Stimulated activated CD4-positive, alpha-beta T cell treated with anti-CD3 and anti-CD28 coated beads, TNF-alpha, amount 100 ng/mL, for 48 hours (primary cell): ENCODE results near the gene SDC3.
"Not testable (repeated sequence)": the region's sequence is repeated elsewhere in the genome, so short reads cannot be mapped to it uniquely, and the experiment has no call there.

Source experiments
- DNase-seq, 3 donors: peaks; one replicate each; pipeline ENCODE4 v3.0.0-alpha.2; 2020; ENCODE audit warnings: low read depth in 3 of 3

The SDC3 gene, protein sequence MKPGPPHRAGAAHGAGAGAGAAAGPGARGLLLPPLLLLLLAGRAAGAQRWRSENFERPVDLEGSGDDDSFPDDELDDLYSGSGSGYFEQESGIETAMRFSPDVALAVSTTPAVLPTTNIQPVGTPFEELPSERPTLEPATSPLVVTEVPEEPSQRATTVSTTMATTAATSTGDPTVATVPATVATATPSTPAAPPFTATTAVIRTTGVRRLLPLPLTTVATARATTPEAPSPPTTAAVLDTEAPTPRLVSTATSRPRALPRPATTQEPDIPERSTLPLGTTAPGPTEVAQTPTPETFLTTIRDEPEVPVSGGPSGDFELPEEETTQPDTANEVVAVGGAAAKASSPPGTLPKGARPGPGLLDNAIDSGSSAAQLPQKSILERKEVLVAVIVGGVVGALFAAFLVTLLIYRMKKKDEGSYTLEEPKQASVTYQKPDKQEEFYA

DNA sequence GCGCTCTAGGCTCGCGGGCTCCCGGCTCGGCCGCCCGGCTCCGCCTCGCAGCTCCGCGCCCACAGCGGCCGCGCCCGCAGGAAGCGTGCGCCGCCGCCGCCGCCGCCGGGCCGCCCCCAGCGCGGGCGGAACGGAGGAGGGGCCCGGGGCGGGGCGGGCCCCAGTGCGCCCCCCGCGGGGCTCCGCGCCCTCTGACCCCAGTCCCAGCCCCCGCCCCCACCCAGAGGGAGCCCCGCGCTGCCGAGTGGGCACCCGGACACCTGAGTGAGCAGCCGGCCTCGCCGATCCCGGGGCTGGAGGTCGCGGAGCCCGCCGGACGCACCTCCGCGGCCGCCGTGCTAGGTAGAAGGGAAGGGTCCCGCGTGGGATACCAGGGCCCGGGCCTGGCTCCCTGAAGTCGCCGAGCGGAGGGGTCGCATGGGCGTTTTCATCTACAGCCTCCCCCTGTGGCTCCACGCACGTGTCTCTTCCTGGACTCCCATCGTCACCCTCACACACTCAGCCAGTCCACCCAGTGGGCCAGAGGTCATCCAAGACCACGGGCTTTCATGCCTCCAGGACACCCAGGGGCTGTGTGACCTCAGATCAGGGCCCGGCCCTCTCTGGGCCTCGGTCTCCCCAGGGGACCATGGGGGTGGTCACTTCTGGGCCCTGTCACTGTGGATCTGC lies at the start of gene SDC3:
Gene SDC3, minus strand, starts transcription at position 63 of the 669 bp plus-strand sequence. CDS start 172 bp downstream, outside the sequence.
- DNase-seq: no peak

DNA sequence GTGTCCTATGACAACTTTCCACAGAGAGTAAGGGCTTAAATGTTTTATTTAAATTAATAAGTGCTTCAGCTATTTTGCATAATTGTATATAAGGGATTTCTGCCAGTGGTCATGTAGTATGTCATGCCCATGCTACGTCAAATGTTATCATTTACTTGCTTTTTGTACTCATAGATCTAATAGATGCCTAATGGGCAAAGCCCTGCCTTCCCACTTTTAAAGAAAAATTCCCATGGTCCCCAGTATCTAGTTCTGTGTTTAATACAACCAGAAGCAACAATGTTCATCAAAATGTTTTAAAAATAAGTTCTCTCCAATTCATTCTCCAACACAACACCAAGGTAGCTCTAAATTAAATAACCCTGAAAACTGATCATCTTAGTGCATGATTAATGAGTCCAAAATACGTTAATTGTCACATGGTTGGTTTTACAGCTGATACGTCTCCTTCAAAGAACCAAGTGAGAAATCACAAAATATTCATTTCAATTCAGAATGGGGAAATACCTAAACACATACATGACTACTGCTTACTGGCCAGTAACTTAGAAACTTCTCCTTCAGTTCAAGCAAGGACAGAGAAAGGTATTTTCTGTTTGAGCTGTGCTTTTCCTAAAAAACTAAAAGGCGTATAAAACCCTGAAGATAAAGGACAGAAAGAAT lies 49.1 kb upstream of the SDC3 start:
- DNase-seq: no peak

DNA sequence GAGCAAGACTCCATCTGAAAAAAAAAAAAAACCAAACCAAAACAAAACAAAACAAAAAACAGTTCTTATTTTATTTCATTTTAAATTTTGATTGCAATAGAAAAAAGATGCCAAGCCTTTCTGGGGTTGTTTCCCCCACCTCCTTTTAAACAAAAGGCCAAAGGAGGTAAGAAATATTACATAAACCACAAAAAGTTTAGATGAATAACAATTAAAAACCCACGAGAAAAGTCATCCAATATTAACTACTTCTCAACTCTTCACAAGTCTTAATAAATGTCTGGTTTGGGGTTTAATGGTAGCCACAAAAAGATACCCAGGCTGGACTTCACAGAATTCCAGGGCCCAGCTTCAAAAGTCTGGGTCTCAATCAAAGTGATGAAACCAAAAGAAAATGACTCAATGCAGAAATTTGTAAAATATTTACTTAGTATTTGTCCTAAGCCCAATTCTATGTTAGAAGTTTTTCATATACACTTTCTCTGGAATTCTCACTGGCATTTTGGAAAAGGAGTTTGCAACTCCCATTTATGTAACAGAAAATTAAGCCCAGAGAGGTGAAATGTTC lies 47.0 kb upstream of the SDC3 start:
- DNase-seq: no peak

DNA sequence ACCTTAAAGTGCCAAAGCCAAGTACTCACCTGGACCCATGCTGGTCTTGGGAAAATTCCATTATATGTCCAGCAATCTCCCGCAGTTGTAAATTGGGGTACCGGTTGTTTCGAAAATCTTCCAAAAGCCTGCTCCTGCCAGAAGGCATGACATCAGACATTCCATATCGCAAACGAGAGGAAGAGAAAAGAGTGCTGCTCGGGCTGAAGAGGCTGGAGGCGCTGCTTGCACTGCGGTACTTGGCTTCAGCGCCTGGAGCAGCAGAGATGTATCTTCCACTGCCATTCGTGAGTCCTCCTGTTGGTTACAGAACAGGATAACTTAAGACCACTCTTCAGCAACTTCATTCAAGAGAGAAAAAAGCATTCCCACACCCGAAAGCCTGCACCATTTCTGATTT lies 45.1 kb upstream of the SDC3 start:
- DNase-seq: no peak

DNA sequence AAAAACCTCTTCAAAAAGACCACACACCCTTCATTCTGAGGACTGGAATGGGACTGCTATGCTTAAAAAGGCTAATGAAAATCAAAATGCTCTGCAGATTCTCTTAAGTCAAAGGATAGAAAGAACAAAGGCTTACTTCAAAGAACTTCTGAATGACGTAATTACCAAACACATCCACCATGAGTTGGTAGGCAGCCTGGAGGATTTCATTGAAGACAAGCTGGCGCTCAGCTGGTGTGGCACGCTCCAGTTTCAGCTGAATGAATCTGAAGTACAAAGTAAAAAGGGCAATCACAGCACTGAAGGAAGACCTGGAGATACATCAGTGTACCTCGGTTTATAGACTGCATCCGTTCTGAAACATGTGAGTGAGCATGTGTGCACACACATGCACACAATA lies 43.5 kb upstream of the SDC3 start:
- DNase-seq: no peak

DNA sequence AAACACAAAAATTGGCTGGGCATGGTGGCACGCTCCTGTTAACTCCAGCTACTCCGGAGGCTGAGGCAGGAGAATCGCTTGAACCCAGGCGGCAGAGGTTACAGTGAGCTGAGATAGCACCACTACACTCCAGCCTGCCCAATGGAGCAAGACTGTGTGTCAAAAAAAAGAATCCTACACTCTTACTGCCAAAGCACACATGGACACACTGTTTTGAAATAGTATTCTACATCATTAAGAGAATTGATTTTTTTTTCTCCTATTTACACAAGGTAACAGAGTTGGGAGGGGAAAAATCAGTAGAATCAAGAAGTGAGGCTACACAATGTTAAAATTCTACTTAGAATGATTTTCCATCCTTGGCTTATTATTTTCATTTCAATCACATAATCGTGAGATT lies 42.1 kb upstream of the SDC3 start:
- no peak for DNase-seq

DNA sequence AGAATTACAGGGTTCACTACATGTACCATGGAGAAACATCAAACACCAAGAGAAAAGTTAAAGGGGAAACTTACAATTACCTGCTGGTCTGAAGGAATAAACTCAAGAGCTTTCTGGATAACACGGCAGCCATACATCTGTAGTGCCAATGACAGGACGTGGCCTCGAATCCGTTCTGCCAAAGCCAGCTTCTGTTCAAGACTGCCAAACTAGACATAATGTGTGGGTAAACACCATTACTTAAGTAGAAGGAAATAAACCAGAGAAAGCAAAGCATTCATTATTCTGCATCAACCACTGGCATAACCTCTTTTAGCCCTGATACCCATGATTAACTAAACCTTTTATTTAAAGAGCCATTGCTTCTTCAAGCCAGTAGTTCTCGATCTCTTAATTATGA lies 41.5 kb upstream of the SDC3 start:
- no peak for DNase-seq

DNA sequence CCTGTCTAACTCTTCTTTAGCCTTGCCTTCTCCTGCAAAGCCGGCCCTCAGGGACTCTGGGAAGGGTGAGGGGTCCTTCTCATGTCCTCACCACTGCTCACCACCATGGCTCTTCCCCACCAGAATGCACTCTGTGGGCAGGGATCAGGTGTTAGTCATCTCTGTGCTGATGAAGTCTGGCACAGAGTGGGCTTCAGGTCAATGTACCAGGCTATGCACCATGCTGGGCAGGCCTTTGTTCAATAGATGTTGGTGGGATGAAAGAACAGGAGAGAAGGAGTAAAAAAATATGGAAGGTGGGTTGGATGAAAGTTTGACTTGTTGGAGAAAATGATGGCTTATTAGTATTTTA lies 40.9 kb upstream of the SDC3 start:
- DNase-seq: not testable (repeated sequence)

DNA sequence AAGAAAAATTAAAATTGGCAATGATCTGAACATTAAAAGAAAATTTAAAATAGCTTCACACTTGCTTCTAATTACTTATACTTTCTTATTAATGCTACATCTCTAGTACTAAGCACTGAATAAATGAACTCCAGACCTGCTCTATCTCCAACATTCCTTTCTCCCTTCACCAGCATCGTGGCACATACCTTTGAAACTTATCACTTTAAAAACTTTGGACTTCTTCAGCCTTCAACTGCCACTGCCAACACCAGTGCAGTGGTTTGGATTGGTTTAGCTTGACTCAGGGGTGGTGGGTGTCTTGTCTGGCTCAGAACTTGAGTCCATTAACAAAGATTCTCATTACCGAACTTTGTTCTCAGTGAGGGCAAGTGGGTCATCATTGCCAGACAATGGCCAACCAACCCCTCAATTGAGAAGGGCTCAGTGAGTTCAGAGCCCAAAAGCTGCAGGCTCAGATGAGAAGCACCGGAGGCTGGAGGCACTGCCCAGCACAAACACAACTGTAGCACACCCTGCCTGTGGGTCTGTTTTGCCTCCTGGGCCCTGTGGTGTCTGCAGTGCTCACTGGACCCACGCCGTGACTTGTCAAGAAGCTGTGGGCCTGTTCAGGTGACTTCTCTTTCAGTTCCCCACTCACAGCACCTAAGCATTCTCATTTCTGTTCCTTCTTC lies 40.4 kb upstream of the SDC3 start:
- not testable (repeated sequence) for DNase-seq

DNA sequence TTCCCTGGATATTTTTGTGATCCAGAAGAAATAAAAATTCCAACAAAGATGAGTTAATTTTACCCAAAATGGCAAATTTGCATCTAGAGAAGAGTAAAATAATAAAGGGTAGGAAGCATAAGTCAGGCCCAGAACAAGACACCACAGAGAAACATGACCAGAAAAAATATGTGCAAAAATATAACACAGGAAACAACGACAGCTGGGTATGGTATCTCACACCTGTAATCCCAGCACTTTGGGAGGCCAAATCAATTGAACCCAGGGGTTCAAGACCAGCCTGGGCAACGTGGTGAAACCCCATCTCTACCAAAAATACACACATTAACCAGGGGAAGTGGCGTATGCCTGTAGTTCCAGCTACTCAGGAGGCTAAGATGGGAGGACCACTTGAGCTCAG lies 39.7 kb upstream of the SDC3 start:
- no peak for DNase-seq

DNA sequence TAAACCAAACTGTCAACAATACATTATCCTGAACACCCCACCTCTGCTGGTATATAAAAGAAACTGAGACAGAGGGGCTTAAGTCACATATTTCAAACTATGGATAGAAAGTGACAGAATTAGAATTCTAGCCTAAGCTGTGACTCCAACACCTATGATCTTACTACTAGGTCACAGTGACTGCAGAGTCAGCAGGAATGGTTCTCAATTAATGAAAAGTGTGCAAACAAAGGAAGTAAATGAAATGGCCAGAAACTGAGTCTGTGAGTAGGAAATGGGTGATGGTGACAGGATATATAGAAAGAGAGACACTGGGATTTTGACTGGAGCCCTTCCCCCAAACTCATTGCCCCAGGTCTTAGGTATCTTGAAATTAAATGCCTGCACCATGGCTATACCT lies 38.7 kb upstream of the SDC3 start:
- DNase-seq: no peak

DNA sequence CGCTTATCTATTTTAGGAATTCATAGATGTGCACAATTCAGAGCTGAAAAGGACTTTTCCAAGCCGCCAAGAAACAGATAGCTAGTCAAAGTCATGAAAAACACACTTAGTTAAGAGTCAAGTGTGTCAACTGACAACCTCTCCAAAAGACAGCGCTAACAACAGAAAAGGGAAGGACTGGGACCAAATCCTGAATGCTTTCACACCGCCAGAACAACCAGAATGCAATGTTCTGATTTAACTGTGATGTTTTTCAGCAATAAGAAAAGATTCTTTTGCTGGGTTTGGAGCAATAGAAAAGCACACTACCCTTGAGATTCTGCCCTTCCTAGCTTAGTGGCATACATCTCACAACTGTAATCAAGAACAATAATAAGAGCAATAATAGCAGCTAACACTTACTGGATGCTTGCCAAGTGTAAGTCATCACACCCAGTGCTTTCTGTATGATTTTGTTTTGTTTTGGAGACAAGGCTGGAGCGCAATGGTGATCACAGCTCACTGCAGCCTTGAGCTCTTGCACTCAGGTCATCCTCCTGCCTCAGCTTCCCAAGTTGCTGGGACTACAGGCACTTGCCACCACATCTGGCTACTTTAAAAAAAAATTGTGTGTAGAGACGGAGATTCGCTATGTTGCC lies 33.9 kb upstream of the SDC3 start:
- DNase-seq: no peak

DNA sequence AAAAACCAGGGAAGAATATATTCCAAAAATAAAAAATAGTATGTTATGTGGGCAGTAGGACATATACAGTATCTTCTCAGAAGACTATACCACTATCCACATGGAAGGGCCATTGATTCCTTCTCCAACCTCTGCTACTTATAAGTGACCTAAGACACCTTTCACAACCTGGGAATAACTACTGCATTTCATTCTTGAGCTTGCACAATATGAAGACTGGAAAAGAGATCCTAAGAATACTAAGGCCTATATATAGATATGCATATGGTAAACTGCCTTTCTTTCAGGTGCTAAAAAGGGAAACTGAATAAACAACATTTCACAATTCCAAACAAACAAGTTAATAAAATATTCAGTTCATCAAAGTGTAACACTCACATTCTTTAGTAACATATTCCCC lies 32.0 kb upstream of the SDC3 start:
- DNase-seq: no peak

DNA sequence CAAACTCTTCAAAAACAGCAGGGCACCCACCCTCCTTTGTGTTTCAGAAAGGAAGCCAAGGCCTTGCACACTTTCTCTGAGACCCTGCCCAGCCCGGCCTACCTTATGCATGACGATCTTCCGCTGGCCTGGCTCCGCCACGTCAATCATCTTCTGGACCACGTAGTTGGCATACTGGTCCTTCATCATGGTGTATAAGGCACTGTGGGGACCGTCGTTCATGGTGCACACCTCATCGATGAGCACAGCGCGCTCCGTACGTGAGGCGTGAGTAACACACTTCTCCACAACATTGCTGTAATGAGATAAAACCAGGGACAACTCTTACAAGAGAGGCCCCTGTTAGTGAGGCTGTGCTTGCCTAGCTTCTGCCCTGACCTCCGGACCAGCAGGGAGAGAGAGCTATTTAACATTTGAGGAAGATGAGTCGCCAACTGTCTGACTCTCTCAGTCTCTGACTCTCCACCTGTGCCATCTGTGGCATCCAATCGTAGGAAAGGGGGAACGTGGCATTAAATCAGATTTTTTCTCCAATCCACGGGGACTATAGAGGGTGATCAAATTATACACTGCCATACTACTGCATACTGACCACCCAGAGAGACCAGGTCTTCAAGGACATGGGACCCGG lies 28.1 kb upstream of the SDC3 start:
- DNase-seq: no peak

DNA sequence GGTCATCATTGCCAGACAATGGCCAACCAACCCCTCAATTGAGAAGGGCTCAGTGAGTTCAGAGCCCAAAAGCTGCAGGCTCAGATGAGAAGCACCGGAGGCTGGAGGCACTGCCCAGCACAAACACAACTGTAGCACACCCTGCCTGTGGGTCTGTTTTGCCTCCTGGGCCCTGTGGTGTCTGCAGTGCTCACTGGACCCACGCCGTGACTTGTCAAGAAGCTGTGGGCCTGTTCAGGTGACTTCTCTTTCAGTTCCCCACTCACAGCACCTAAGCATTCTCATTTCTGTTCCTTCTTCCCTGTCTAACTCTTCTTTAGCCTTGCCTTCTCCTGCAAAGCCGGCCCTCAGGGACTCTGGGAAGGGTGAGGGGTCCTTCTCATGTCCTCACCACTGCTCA lies 27.2 kb upstream of the SDC3 start:
- not testable (repeated sequence) for DNase-seq

DNA sequence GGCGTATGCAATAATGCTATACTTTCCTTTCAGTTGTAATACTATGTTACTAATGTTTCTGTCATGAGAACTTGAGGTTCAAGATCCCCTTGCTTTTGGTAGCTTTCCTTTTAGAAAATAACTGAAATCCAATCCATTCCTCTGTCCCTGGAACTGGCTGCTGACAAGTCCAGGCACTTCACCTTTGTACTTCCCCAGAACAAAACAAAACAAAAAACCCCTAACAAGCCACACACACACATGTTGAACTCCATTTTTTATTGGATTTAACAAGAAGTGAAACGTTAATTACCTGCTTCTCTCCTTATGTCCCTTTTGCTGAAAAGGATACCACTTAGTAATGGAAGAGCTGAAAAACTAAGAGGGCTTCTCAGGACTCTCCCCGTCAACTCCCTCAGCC lies 26.1 kb upstream of the SDC3 start:
- no peak for DNase-seq

DNA sequence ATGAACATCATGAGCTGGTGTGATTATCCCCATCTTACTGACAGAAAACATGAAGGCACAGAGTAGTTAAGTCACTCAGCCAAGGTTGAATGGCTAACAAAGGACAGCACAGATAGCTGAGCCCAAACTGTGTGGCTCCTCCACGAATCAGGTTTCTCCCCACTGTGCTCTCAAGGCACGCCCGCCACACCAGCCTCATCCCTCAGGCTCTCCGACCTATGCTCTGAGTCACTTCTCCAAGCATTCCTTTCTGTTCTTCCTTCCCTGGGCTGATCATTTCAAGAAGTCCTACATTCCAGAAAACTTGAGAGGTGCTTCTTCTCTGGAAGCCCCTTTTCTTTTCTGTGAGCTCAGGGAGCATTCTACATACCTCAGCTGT lies 25.3 kb upstream of the SDC3 start:
- no peak for DNase-seq

DNA sequence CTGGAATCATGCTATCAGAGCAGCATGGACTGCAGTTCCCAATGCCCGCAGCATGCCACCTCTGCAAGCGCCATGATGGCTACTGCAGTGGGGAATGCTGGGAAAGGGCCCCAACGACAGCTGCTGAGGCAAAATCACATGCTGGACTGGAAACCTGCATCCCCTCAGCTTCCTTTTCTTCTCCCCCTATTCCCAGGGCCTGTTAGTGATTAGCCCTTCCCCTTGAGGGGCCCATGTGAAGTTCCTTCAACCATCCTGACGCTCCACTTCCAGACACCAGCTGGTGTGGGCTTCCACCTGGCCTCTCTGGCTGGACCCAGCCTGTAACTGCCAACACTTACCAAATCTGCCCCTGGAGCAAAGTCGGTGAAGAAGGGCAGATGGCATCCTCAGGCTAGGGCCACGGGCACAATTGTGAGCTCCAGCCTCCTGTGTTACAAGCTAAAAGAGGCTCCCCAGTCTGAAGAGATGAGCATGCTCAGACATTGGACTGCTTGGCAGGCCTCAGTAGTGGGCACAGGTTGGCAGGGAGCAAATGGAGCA lies 22.1 kb upstream of the SDC3 start:
- DNase-seq: no peak

DNA sequence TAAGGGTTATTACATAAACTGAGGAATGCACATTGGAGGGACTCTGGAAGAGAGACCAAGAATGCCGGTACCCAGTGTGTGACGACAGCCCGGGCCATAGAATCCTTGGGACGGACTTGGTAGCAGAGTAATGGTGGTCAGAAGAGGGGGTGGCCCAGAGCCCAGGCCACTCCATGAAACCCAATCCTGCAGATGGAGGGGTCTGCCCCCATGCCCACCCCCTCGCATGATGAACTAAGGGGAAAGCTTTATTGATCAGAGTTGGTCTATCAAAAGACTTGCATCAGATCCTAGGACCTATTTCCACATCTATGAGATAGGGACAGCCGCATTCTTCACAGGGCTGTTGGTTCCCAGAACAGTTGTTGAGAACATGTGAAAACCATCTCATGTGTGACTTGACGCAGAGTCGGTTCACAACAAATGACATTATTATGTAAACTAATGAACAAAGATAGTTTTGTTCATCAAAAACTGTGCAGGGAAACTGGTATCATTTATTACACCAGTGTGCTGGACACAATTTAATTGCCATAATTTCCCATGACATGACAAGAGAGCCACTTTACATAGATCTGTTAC lies 21.5 kb upstream of the SDC3 start:
- no peak for DNase-seq

DNA sequence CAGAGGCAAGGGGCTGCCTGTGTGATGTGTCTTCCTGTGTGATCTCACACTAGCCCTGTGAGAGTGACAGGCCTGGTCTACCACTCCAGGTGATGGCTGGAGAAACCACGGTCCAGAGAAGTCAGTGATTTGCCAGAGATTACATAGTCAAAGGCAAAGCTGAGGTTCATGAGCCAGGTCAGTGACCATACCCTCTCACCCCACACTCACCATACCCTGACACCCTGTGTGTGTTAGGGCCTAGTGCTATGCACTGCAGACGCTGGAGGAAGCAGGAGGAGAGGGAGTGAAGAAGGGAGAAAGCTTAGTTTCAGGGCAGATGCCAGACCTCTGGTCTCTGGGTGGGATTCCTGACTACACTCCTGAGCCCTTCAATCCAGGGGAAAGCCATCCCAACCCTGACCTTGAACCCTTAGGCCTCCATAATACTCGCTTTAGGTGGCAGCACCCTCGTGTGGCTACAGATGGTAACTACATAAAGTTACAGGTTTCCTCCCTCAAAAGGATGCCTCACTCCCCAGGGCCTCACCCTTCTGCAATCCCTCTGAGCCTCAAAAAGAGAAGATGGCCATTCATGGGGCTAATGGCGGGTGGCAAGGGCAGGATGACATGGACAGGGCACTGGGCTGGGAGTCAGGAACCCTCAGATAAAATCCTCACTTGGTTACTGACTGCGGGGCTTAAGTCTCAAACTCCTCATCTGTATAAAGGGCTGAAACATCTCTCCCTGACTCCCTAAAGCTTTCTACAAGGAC lies 20.8 kb upstream of the SDC3 start:
- DNase-seq: peak in 2 of 3 donors; percentile 21 to 46
